Caki2 (cell line): ENCODE measurements around the gene JPH3. TPM values are rescaled to one million over a fixed set of nuclear protein-coding genes. Genes with fewer than 3 reads are reported as not detected.
A peak's percentile ranks its signal among the peaks of the same experiment; 100 is the strongest.

ENCODE experiments used
- DNase-seq: peaks from one replicate; pipeline ENCODE4 v3.0.0-alpha.2; 2015; ENCODE audit warnings: low read depth
- in situ Hi-C: cut with HindIII; loops from 2 replicates; pipeline ENCODE4 v1.10.0; 2016; ENCODE audit warnings: low sequenced_read_pairs, low pct_unique_long_range_greater_than_20kb, mixed read lengths
- total RNA-seq: library from RNA; depleted of rRNA; stranded (reverse); fragments of >200 nt; shearing (Covaris generic); gene quantifications from 2 replicates; pipeline ENCODE4 v1.2.3, GENCODE V29; 2014; ENCODE audit warnings: low replicate concordance; rRNA removed

The JPH3 gene
- total RNA-seq, 1 experiment from 2014 or later, result 0.03 TPM

DNA sequence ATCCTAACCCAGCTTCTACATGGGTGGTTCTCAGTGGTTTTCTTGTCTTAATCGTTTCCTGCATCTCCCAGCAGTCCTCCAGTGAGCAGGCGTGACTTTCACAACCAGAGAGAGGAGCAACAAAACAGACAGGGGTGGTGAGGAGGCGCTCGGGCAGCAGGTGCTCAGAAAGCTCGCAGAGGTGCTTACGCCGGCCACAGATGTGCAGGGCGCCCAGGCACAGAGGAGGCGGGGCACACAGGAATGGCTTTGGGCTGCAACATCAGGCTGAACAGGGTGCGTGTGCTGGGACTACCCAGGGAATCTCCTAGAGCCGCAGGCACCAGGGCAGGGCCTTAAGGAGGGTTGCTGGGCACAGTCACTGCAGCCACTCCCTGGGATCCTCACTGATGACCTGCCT lies 130.9 kb downstream of the JPH3 start:
- no peak for DNase-seq
- in situ Hi-C loops, result no loop called here

DNA sequence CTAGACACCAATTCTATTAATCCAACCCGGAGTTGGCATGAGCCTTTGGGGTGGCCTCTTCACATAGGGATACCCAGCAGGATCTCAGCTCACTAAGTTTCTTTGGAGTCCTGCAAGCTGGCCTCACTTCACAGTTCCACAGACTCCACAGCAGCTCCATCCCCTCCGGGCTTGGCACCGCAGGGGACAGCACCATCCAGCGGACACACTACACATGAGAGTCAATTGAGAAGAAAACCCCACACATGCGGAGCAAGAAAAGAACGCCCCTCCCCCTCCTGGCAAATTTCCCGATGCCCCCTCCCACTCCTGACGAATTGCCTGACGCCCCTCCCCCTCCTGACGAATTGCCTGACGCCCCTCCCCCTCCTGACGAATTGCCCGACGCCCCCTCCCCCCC lies 132.3 kb downstream of the JPH3 start:
- in situ Hi-C loops, result no loop called here
- no peak for DNase-seq

DNA sequence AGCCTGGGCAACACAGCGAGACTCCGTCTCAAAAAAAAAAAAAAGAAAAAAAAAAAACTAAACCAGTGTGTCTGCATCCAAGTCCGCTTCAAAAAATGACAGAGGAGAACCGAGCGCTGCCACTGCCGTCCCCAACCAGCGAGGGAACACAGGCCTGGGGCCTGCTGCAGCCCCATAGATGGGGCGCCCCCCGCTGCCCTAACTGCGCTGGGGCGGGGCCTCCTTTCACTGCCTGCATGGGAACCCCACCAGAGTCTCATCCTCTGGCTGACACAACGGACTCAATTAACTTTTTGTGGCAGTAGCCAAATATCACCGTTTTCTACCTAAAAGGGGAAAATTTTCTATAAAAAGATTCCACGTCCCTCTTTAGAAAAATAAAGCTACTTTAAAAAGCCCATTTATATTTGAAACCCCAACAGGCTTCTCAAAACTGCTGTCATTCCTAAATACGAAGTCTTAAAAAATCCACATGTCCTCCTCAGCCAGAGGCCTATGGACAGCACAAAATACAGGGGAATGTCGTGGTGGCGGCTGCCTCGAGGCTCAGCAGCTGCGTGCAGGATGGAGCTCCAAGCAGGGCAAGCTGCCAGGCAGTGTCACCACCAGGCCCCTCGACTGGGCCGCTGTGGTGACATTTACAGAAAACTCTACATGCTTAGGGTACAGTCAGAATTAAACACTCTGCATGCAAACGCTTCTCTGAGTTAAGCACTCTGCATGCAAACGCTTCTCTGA lies 133.1 kb downstream of the JPH3 start:
- in situ Hi-C loops, result no loop called here
- DNase-seq, result no peak

DNA sequence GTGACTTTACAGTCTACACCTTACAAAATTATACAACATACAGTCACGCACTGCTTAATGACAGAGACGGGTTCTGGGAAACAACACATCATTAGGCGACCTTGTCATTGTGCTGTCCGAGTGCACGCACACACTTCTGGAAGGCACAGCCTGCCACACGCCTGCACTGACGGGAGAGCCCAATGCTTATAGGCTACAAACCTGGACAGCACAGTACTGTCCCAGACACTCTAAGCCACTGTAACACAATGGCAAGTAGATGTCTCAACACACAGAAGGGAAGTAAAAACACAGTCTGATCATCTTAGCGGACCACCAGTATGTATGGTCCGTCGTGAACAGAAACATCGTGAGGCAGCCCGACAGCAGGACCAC lies 133.7 kb downstream of the JPH3 start:
- in situ Hi-C loops, result no loop called here
- DNase-seq, result no peak

DNA sequence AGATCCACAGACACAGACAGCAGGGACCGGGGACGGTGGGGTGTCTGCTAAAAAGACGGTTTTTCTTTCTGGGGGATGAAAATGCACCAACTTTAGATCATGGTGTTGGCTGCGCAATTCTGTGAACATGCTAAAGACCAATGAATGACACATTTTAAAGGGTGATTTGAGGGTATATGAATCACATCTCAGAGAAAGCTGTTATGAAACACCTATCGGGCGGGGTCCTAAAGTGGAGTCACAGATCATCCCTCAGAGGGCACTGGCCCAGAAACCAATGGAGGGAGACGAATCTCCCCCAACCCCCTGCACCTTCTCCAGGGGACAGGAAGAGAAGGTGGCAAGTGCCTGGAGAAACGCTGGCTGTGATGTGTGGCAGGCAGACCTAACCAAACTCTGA lies 137.5 kb downstream of the JPH3 start:
- in situ Hi-C loops, result no loop called here
- DNase-seq, result no peak

DNA sequence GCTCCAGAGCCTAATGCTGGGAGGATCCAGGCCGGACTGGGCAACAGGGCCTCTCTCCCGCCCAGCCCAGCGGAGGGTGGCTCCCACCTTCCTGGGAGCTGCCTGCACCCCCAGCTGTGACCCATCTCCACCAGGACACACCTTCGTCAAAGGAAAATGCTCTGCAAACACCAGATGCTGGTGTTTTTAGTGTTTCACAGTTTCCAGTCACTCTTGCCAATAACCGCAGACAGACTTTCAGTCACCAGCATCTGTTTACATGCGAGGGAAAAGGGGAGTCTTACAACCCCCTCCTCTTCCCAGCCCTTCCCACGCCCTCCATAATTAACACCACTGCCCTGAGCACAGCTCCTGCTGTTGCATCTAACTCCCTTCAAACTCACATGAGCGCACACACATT lies 138.1 kb downstream of the JPH3 start:
- DNase-seq, result no peak
- in situ Hi-C loops, result no loop called here

DNA sequence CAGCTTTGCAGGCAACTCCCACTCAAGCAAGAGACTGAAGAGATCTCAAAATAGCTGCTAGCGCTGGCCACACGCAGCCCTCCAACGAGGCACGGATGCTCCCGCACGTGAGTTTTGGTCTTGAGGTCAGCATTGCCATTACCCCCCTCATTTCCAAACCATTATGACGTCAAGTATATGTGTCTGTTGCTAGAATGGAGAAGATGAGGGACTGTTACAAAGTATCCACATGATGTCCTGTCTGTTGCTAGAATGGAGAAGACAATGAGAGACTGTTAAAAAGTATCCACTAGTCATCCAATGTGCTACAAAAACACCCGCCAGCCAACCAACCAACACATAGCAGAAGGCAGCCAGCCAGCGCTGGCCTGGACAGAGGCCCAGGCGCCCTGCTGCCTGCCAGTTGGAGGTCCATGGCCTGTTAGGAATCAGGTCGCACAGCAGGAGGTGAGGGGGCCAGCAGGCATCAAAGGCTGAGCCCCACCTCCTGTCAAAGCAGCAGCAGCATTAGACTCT lies 138.7 kb downstream of the JPH3 start:
- DNase-seq, result no peak
- in situ Hi-C loops, result no loop called here

DNA sequence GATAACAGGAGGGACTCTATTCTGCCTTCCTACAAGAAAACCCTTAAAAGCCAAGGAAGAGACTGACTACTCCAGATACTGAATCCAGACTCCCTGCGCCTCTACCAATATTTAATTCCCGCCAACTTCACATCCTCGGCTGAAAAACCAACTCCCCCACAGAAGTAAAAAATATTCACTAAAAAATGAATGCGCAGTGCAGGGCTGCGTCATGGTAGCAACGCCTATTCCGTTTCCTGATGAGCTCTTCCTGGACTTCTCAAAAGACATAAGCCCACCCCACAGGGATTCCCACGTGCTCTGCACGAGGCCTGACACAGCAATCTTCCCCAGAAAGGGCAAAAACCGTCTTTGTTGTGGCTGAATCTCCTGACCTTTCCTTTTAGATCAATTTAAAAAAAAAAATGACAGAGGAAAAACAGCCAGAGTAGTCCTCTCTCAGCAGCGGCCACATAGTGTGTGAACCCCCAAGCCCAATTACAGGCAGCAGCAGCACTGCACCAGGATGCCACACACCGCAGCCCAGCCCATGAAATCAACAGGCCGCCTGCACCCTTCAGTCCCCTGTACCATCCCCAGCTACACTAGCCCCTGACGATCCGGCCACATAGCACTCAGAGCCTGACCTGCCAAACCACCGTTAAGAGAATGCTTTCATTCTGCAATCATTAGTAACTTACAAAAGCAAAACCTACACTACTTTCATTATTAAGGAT lies 139.6 kb downstream of the JPH3 start:
- in situ Hi-C loops, result no loop called here
- DNase-seq, result no peak

DNA sequence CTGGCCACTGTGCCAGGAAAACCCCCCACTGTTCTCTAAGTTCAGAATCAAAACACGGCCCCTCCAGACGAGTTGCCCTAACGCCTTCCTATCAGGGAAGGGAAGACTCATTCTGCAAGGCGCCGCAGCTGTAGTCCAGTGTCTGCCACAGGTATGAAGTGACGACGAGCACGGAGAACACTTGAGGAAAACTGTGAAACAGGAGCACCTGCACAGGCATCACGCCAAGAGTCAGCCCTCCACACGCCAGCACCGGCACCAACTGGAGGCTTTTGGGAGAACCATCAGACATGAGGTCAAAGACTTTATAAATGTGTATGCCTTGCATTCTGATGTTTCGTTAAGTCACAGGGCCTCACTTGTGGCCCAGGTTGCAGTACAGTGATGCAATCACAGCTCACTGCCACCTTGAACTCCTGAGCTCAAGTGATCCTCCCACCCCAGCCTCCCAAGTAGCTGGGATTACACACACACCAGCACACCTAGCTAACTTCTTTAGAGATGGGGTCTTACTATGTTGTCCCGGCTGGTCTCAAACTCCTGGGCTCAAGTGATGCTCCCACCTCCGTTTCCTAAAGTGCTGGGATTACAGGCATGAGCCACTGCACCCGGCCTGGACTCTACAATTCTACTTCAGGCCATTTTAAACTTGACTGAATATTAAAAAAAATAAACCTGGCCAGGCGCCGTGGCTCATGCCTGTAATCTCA lies 140.6 kb downstream of the JPH3 start:
- DNase-seq, result no peak
- in situ Hi-C loops, result no loop called here

DNA sequence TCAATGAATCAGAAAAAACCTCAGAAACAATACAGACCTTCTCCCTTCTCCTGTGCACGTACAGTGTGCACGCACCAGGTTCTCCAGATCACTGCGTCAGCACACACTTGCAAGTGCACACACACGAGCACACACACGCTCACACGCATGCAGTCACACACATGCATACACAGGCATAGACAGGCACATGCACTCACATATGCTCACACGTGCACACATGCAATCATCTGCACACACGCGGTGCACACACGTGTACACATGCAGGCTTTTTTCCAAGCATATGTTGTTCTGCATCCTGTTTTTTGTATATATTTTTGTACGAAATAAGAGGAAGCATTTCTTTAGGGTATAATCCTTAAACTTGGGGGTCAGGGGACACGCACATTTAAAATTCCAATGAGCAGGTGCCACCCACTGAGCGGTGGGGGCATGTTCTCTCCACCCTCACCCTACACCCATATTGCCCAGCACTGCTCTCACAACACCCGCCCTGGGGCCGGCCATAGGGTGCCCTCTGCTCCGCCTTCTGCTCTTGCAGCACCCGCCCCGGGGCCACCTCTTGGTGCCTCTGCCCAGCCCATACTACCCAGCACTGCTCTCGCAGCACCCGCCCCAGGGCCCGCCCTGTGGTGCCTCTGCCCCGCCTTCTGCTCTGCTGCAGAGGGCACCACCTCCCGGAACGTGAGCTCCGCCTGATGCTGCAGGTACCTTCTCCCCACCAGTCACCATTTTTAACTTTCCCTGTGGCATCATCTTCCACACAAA lies 142.6 kb downstream of the JPH3 start:
- in situ Hi-C loops, result no loop called here
- DNase-seq, result peak; percentile 23

DNA sequence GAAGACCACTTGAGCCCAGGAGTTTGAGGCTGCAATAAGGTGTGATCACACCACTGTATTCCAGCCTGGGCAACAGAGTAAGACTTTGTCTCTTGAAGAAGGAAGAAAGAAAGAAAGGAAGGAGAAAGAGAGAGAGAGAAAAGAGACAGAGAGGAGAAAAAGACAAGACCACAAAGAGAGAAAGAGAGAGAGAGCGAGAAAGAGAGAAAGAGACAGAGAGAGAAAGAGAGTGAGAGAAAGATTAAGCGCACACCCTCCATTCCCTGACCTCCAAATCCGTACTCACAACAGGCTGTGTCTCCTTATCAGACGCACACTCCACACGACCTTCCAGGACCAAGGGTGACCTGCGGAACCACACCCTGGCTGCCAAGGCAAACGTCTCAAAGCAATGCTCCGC lies 143.9 kb downstream of the JPH3 start:
- in situ Hi-C loops, result no loop called here
- DNase-seq, result no peak

Other genes with a start within 250 kb of the JPH3 start
- gene FBXO31, start 218.7 kb upstream of the JPH3 start, total RNA-seq, result 8.5 and 50.1 TPM in 2 replicates
- 5.2 and 11.6 TPM in 2 replicates for gene MAP1LC3B, start 210.2 kb upstream of the JPH3 start, total RNA-seq
- gene ZCCHC14, start 109.5 kb upstream of the JPH3 start, total RNA-seq, result 4.4 and 4.8 TPM in 2 replicates
- gene KLHDC4, start 163.5 kb downstream of the JPH3 start, total RNA-seq, result 28.1 and 38.3 TPM in 2 replicates